Measurements from ENCODE around the gene TXNDC2. TPM values are rescaled to one million over a fixed set of nuclear protein-coding genes. Genes with fewer than 3 reads are reported as not detected.

The TXNDC2 gene
- not detected for polyA plus RNA-seq (2013, experiment 1 of 4)
- polyA plus RNA-seq (2013, experiment 2 of 4): not detected
- not detected for polyA plus RNA-seq (2013, experiment 3 of 4)
- polyA plus RNA-seq (2013, experiment 4 of 4): not detected

- H3K9me3 ChIP-seq (ENCODE audit: control insufficient read depth, low read length): no peaks in the 10 kb centered on the region
- no peak within 1 kb of the TSS for H3K27ac ChIP-seq (ENCODE audit: insufficient read depth, low read depth, low read length, poor library complexity, severe bottlenecking)
- H3K4me3 ChIP-seq (ENCODE audit: insufficient read depth, low read depth, low read length): no peak within 1 kb of the TSS
- no peaks in the 10 kb centered on the region for H3K27me3 ChIP-seq (ENCODE audit: control insufficient read depth, insufficient read depth, low read length, poor library complexity, severe bottlenecking)
- 90 to 92% methylated on average over 8 of the region's 8 CpGs for WGBS, 2 experiments
- H3K36me3 ChIP-seq (ENCODE audit: control insufficient read depth, insufficient read depth, low read length): no peaks in the 10 kb centered on the region
- H3K4me1 ChIP-seq (ENCODE audit: control insufficient read depth, insufficient read depth, low read length): no peaks in the 10 kb centered on the region
These were observed at the start of gene TXNDC2 for GRCh38 chr18:9885170-9886004. Gene TXNDC2 (plus strand): TSS chr18:9885973. CDS start chr18:9886681, 708 bp downstream.

DNA sequence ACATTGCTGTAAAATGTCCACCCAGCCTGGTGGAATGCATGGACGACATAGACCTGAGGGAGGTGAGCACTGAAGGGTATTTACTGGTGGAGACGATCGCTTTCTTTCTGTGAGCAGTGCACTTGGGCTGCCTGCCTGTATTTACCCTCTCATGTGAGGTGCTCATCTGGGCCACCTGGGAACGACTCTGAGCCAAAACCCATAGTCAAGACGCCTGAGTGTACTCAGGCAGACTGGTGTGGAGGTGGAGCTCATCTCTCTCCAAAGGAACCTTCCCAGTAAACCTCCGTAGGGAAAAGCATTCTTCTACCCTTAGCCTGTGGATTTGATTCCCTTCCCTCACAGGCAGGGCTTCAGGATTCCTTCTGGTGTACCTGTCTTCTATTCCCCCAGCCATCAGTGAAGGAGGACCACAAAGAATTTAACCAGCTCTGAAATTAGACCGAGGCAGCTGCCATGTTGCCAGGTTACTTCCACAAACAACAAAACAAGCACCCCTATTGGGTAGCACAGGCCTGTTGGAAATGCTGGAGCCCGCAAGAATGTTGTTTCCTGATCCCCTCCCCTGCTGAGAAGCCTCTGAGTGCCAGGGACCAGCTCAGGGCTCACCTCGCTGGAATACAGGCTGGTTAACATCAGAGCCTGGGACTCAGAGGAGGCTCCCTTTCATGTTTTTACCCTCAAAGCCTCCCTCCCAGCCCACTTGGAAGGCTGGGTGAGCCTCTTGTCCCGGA is 47.5 kb upstream of the TXNDC2 start:
- WGBS, 2 experiments: 53 to 56% methylated on average over 10 of the region's 10 CpGs
- Histone ChIP-seq H3K4me3 (ENCODE audit: insufficient read depth, low read depth, low read length) (no peak overlapping the region), H3K36me3 (ENCODE audit: control insufficient read depth, insufficient read depth, low read length) (no peaks in the 10 kb centered on the region), H3K27me3 (ENCODE audit: control insufficient read depth, insufficient read depth, low read length, poor library complexity, severe bottlenecking) (no peaks in the 10 kb centered on the region), H3K9me3 (ENCODE audit: control insufficient read depth, low read length) (no peaks in the 10 kb centered on the region), H3K27ac (ENCODE audit: insufficient read depth, low read depth, low read length, poor library complexity, severe bottlenecking) (peak overlapping the region; percentile 83), H3K4me1 (ENCODE audit: control insufficient read depth, insufficient read depth, low read length) (peaks cover 28% of the 10 kb centered on the region)

- Histone ChIP-seq H3K27ac (ENCODE audit: insufficient read depth, low read depth, low read length, poor library complexity, severe bottlenecking) (peak overlapping the region; percentile 61), H3K4me3 (ENCODE audit: insufficient read depth, low read depth, low read length) (no peak overlapping the region), H3K36me3 (ENCODE audit: control insufficient read depth, insufficient read depth, low read length) (no peaks in the 10 kb centered on the region), H3K9me3 (ENCODE audit: control insufficient read depth, low read length) (no peaks in the 10 kb centered on the region), H3K4me1 (ENCODE audit: control insufficient read depth, insufficient read depth, low read length) (peaks cover 28% of the 10 kb centered on the region), H3K27me3 (ENCODE audit: control insufficient read depth, insufficient read depth, low read length, poor library complexity, severe bottlenecking) (no peaks in the 10 kb centered on the region)
- 93 to 95% methylated on average over 8 of the region's 8 CpGs for WGBS, 2 experiments
These were observed 46.6 kb upstream of the TXNDC2 start for GRCh38 chr18:9839211-9839610.

- no peaks in the 10 kb centered on the region for H3K9me3 ChIP-seq (ENCODE audit: control insufficient read depth, low read length)
- H3K4me1 ChIP-seq (ENCODE audit: control insufficient read depth, insufficient read depth, low read length): peaks cover 28% of the 10 kb centered on the region
- H3K27ac ChIP-seq (ENCODE audit: insufficient read depth, low read depth, low read length, poor library complexity, severe bottlenecking): no peak overlapping the region
- WGBS, 2 experiments: 40% methylated on average over 10 of the region's 10 CpGs
- no peak overlapping the region for H3K4me3 ChIP-seq (ENCODE audit: insufficient read depth, low read depth, low read length)
- H3K27me3 ChIP-seq (ENCODE audit: control insufficient read depth, insufficient read depth, low read length, poor library complexity, severe bottlenecking): no peaks in the 10 kb centered on the region
- H3K36me3 ChIP-seq (ENCODE audit: control insufficient read depth, insufficient read depth, low read length): no peaks in the 10 kb centered on the region
These were observed 45.9 kb upstream of the TXNDC2 start for GRCh38 chr18:9839853-9840252.

DNA sequence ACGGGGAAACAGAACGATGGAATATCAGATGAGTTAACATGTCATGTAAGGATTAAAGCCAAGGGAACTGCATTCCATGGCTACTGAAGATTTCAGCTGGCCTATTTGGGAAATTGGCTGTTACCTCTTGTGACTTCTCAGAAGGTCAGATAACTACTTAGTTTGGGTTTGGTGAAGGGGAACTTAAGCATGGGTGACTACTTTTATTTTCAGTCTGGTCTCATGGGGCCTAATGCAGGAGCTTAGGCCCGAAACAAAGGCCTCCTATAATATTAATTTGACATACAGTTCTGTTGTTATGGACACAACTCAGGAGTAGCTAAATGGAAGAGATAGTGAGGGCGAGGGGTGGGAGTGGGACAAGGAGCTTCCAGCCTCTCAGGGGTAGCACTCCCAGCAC is 44.0 kb upstream of the TXNDC2 start:
- 97% methylated on average over 3 to 4 of the region's 4 CpGs for WGBS, 2 experiments
- no peaks in the 10 kb centered on the region for H3K36me3 ChIP-seq (ENCODE audit: control insufficient read depth, insufficient read depth, low read length)
- no peaks in the 10 kb centered on the region for H3K9me3 ChIP-seq (ENCODE audit: control insufficient read depth, low read length)
- no peak overlapping the region for H3K4me3 ChIP-seq (ENCODE audit: insufficient read depth, low read depth, low read length)
- H3K27me3 ChIP-seq (ENCODE audit: control insufficient read depth, insufficient read depth, low read length, poor library complexity, severe bottlenecking): no peaks in the 10 kb centered on the region
- H3K4me1 ChIP-seq (ENCODE audit: control insufficient read depth, insufficient read depth, low read length): peaks cover 19% of the 10 kb centered on the region
- H3K27ac ChIP-seq (ENCODE audit: insufficient read depth, low read depth, low read length, poor library complexity, severe bottlenecking): no peak overlapping the region

GRCh38 chr18:9842448-9842847 is 43.3 kb upstream of the TXNDC2 start:
- no peak overlapping the region for H3K4me3 ChIP-seq (ENCODE audit: insufficient read depth, low read depth, low read length)
- peaks cover 19% of the 10 kb centered on the region for H3K4me1 ChIP-seq (ENCODE audit: control insufficient read depth, insufficient read depth, low read length)
- no peaks in the 10 kb centered on the region for H3K36me3 ChIP-seq (ENCODE audit: control insufficient read depth, insufficient read depth, low read length)
- H3K27ac ChIP-seq (ENCODE audit: insufficient read depth, low read depth, low read length, poor library complexity, severe bottlenecking): no peak overlapping the region
- H3K27me3 ChIP-seq (ENCODE audit: control insufficient read depth, insufficient read depth, low read length, poor library complexity, severe bottlenecking): no peaks in the 10 kb centered on the region
- WGBS, 2 experiments: 95% methylated on average over 6 of the region's 6 CpGs
- H3K9me3 ChIP-seq (ENCODE audit: control insufficient read depth, low read length): no peaks in the 10 kb centered on the region

DNA sequence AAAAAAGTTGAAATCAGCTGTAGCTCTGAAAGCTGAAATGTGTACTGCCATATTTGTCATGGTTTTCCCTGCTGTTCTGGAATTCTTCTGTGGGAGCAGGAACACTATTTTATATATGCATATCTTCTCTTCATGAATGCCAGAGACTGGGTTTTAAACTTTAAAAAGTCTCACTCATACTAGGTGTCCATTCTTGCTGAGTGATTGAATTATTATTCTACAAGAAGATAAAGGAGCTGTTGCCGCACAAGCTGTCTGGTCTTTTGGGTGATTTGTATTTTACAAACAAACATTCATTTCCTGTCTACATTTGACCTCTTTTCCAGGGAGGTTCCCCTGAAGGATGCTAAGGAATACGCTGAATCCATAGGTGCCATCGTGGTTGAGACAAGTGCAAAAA is 40.5 kb upstream of the TXNDC2 start:
- Histone ChIP-seq H3K36me3 (ENCODE audit: control insufficient read depth, insufficient read depth, low read length) (no peaks in the 10 kb centered on the region), H3K27ac (ENCODE audit: insufficient read depth, low read depth, low read length, poor library complexity, severe bottlenecking) (no peak overlapping the region), H3K4me3 (ENCODE audit: insufficient read depth, low read depth, low read length) (no peak overlapping the region), H3K9me3 (ENCODE audit: control insufficient read depth, low read length) (no peaks in the 10 kb centered on the region), H3K27me3 (ENCODE audit: control insufficient read depth, insufficient read depth, low read length, poor library complexity, severe bottlenecking) (no peaks in the 10 kb centered on the region), H3K4me1 (ENCODE audit: control insufficient read depth, insufficient read depth, low read length) (peaks cover 4% of the 10 kb centered on the region)
- WGBS, 2 experiments: 89 to 97% methylated on average over 3 of the region's 3 CpGs

DNA sequence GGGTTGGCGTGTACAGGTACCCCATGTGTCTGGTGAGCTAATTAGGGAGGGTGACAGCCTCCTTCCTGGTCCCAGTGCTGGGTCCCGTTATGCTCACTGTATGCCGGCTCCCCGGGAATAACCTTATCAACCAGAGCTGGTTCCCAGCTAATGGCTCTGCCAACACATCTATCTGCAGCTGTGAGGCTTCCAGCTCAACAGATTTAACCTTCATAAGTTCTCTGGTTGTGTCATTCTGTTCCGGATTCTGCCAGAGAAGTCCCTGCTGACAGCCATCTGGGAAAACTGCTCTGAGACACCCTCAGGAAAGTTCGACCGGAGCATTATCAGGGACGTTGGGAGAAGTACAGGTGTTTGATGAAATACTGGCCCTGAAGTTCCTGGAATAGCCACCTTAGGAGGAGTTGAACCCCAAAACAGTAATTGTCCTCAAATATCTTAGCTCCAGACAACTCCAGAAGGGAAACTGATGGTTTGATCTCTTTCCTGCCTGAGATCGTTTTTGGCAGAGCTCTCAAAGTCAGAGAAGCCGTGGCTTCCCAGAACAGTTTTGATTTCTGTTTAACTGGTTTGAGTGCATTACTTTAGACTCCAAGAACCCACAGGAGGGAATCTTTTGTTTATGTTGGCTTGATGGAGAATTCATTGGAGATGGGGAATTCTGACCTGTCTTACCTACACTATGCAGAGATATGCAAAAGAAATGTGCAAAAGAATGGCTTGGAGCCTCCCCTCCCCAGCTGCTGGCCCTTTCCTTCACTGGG is 39.4 kb upstream of the TXNDC2 start:
- H3K36me3 ChIP-seq (ENCODE audit: control insufficient read depth, insufficient read depth, low read length): no peaks in the 10 kb centered on the region
- H3K27ac ChIP-seq (ENCODE audit: insufficient read depth, low read depth, low read length, poor library complexity, severe bottlenecking): no peak overlapping the region
- peaks cover 4% of the 10 kb centered on the region for H3K4me1 ChIP-seq (ENCODE audit: control insufficient read depth, insufficient read depth, low read length)
- no peaks in the 10 kb centered on the region for H3K27me3 ChIP-seq (ENCODE audit: control insufficient read depth, insufficient read depth, low read length, poor library complexity, severe bottlenecking)
- no peak overlapping the region for H3K4me3 ChIP-seq (ENCODE audit: insufficient read depth, low read depth, low read length)
- no peaks in the 10 kb centered on the region for H3K9me3 ChIP-seq (ENCODE audit: control insufficient read depth, low read length)
- 90 to 95% methylated on average over 10 of the region's 10 CpGs for WGBS, 2 experiments

- Histone ChIP-seq H3K4me1 (ENCODE audit: control insufficient read depth, insufficient read depth, low read length) (peaks cover 4% of the 10 kb centered on the region), H3K36me3 (ENCODE audit: control insufficient read depth, insufficient read depth, low read length) (no peaks in the 10 kb centered on the region), H3K27ac (ENCODE audit: insufficient read depth, low read depth, low read length, poor library complexity, severe bottlenecking) (no peak overlapping the region), H3K9me3 (ENCODE audit: control insufficient read depth, low read length) (no peaks in the 10 kb centered on the region), H3K4me3 (ENCODE audit: insufficient read depth, low read depth, low read length) (no peak overlapping the region), H3K27me3 (ENCODE audit: control insufficient read depth, insufficient read depth, low read length, poor library complexity, severe bottlenecking) (no peaks in the 10 kb centered on the region)
- WGBS, 2 experiments: 91 to 95% methylated on average over 5 of the region's 5 CpGs
These were observed 37.4 kb upstream of the TXNDC2 start for GRCh38 chr18:9848170-9848879.
